Measurements from ENCODE around the gene NTMT1. TPM values are rescaled to one million over a fixed set of nuclear protein-coding genes. Genes with fewer than 3 reads are reported as not detected.

The NTMT1 gene
- total and polyA plus RNA-seq, 9 of the 15 experiments (the other 6 are each of a cell fraction or from before 2014, with no cell fraction given): 42.1 to 116 (median 74.7) TPM

DNA sequence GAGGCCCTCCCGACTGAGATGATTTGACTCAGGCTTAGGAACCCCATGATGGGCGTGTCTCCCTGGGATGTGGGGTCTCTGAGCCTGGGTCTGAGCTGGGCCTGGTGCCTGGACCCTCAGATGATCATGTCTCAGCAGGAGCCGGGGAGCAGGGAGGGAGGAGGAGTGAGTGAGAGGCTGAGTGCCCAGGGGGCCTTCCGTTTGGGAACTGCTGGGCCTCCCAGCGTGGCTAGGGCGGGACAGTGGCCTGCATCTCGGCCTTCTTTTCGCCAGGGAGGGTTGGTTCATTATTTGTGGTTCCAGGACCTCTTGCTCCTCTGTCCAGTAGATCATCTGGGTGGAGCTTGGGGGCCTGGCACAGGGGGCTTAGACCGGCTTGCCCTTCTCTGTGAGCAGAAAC, 45.1 kb downstream of the NTMT1 start (continued):
- TF ChIP-seq, protein P1, sequence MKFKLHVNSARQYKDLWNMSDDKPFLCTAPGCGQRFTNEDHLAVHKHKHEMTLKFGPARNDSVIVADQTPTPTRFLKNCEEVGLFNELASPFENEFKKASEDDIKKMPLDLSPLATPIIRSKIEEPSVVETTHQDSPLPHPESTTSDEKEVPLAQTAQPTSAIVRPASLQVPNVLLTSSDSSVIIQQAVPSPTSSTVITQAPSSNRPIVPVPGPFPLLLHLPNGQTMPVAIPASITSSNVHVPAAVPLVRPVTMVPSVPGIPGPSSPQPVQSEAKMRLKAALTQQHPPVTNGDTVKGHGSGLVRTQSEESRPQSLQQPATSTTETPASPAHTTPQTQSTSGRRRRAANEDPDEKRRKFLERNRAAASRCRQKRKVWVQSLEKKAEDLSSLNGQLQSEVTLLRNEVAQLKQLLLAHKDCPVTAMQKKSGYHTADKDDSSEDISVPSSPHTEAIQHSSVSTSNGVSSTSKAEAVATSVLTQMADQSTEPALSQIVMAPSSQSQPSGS (CRISPR knock-in tag; IDR thresholded peaks at IDR 0.05): no peak
- TF ChIP-seq ZBED1 (IDR thresholded peaks at IDR 0.05): no peak
- TF ChIP-seq NCOA1 (IDR thresholded peaks at IDR 0.05; ENCODE audit: low read depth): no peak
- no peak for TF ChIP-seq GATAD2B (IDR thresholded peaks at IDR 0.05; ENCODE audit: borderline replicate concordance)
- TF ChIP-seq NEUROD1 (IDR thresholded peaks at IDR 0.05; ENCODE audit: borderline replicate concordance, low read depth, low read length, partially characterized antibody): no peak
- TF ChIP-seq ZNF785 (CRISPR knock-in tag; IDR thresholded peaks at IDR 0.05): no peak

DNA sequence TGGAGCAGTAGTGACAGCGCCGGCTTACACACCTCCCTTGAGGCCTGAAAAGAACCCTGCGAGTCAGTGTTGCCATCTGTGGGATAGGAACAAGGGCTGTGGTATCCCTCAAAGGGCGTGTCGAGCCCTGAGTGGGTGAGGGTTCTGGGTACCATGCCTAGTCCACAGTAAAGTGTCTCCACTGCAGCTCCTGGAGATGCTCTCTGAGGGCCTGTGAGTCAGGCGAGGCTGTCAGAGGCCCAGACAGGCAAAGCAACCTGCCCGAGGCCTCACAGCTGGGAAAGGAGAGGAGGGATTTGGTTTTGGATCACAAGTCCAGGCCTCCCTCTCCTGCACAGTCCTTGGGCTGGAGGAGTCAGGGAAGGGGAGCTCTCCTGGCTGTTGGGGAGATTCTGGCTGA, 45.6 kb downstream of the NTMT1 start:
- BruUV-seq (replicated peaks): no TSS peak
- intact Hi-C loops (cut with micrococcal nuclease) (loop anchor here (10.0 kb wide), 1 partner anchor 977 kb away; no protein-coding TSS in a partner anchor), in situ Hi-C loops (cut with MboI) (loop anchor here (5.0 to 25.0 kb wide), 4 partner anchors 666 to 1457 kb away; partner anchors contain the start of genes COQ4 and TRUB2)
- no peak overlapping the region for H3K9ac ChIP-seq (ENCODE audit: insufficient read depth in 1 of 2, low read depth in 2 of 2, low read length in 2 of 2)
- ATAC-seq: no peak; the same call in none of the 3 replicates
- H3K27ac ChIP-seq (ENCODE audit: extremely low read depth, low read depth, low read length): no peak overlapping the region
- H3K4me3 ChIP-seq: no peak overlapping the region
- no peak overlapping the region for H3K4me2 ChIP-seq (ENCODE audit: insufficient read depth, low read length)
- FAIRE-seq: no peak
- H3K79me2 ChIP-seq (ENCODE audit: control insufficient read depth, insufficient read depth, low read length): no peaks in the 10 kb centered on the region
- H2AFZ ChIP-seq (ENCODE audit: low read depth, low read length): no peak overlapping the region
- POLR2A ChIA-PET: interaction anchor here (0.6 to 1.8 kb wide), 5 partner anchors 9 to 1019 kb away, joined by 3 to 8 read pairs (median 4); no protein-coding TSS in a partner anchor
- peaks cover 2% of the 10 kb centered on the region; the same call in 1 of the 2 replicates for H3K9me3 ChIP-seq (replicated peaks; ENCODE audit: control insufficient read depth, insufficient read depth, low read depth, low read length)
- CTCF ChIA-PET (ENCODE audit: low intra/inter-chr PET ratio): no interaction called here
- peaks cover 0 to 37% of the 10 kb centered on the region in 2 experiments; a peak in 2 of 5 replicates for H3K4me1 ChIP-seq (replicated peaks in 1 of 2; ENCODE audit: control insufficient read depth in 2 of 2, insufficient read depth in 2 of 2, low read length in 2 of 2)
- H3K9me1 ChIP-seq (ENCODE audit: control insufficient read depth, insufficient read depth, low read length): peaks cover 3% of the 10 kb centered on the region
- peak in 1 of 4 experiments; percentile 10 for DNase-seq (ENCODE audit: extremely low read depth in 1 of 4, low spot score in 3 of 4)
- H3K36me3 ChIP-seq (ENCODE audit: control insufficient read depth, insufficient read depth, low read length): no peaks in the 10 kb centered on the region; the same call in 2 of the 3 replicates
- H3K27me3 ChIP-seq (ENCODE audit: control insufficient read depth in 2 of 2, insufficient read depth in 2 of 2, low read length in 2 of 2): peaks cover 31 to 72% of the 10 kb centered on the region in 2 experiments
- 37% methylated on average over 7 of the region's 7 CpGs for WGBS (ENCODE audit: insufficient coverage, low coverage, missing lambda C conversion rate)
- H4K20me1 ChIP-seq (replicated peaks; ENCODE audit: control insufficient read depth, insufficient read depth, low read length): peaks cover 24% of the 10 kb centered on the region; the same call in 1 of the 2 replicates
- TF ChIP-seq ZNF584 (CRISPR knock-in tag; IDR thresholded peaks at IDR 0.05; ENCODE audit: low read depth) (no peak), ZNF347 (CRISPR knock-in tag; IDR thresholded peaks at IDR 0.05; ENCODE audit: low read depth) (no peak), HSF4 (CRISPR knock-in tag; IDR thresholded peaks at IDR 0.05; ENCODE audit: borderline replicate concordance) (no peak), CEBPG (CRISPR knock-in tag; IDR thresholded peaks at IDR 0.05) (no peak), CEBPG (tag; conservative IDR thresholded peaks at IDR 0.05 in 1 of 2, IDR thresholded peaks at IDR 0.05 in 1 of 2) (no peak), TAL1 (IDR thresholded peaks at IDR 0.05) (no peak)
- TF ChIP-seq, protein P2, sequence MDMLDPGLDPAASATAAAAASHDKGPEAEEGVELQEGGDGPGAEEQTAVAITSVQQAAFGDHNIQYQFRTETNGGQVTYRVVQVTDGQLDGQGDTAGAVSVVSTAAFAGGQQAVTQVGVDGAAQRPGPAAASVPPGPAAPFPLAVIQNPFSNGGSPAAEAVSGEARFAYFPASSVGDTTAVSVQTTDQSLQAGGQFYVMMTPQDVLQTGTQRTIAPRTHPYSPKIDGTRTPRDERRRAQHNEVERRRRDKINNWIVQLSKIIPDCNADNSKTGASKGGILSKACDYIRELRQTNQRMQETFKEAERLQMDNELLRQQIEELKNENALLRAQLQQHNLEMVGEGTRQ (CRISPR knock-in tag; IDR thresholded peaks at IDR 0.05): no peak
- TF ChIP-seq, protein P3, sequence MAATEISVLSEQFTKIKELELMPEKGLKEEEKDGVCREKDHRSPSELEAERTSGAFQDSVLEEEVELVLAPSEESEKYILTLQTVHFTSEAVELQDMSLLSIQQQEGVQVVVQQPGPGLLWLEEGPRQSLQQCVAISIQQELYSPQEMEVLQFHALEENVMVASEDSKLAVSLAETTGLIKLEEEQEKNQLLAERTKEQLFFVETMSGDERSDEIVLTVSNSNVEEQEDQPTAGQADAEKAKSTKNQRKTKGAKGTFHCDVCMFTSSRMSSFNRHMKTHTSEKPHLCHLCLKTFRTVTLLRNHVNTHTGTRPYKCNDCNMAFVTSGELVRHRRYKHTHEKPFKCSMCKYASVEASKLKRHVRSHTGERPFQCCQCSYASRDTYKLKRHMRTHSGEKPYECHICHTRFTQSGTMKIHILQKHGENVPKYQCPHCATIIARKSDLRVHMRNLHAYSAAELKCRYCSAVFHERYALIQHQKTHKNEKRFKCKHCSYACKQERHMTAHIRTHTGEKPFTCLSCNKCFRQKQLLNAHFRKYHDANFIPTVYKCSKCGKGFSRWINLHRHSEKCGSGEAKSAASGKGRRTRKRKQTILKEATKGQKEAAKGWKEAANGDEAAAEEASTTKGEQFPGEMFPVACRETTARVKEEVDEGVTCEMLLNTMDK (IDR thresholded peaks at IDR 0.05; ENCODE audit: borderline replicate concordance, insufficient read depth, low read depth, low read length, poor library complexity, severe bottlenecking): no peak
- TF ChIP-seq, protein P4, sequence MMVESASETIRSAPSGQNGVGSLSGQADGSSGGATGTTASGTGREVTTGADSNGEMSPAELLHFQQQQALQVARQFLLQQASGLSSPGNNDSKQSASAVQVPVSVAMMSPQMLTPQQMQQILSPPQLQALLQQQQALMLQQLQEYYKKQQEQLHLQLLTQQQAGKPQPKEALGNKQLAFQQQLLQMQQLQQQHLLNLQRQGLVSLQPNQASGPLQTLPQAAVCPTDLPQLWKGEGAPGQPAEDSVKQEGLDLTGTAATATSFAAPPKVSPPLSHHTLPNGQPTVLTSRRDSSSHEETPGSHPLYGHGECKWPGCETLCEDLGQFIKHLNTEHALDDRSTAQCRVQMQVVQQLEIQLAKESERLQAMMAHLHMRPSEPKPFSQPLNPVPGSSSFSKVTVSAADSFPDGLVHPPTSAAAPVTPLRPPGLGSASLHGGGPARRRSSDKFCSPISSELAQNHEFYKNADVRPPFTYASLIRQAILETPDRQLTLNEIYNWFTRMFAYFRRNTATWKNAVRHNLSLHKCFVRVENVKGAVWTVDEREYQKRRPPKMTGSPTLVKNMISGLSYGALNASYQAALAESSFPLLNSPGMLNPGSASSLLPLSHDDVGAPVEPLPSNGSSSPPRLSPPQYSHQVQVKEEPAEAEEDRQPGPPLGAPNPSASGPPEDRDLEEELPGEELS (CRISPR knock-in tag; IDR thresholded peaks at IDR 0.05; ENCODE audit: borderline replicate concordance): no peak

Measured in K562 (cell line).